IMR-90 (cell line): ENCODE data around the gene FNDC3B. TPM values are rescaled to one million over a fixed set of nuclear protein-coding genes. Genes with fewer than 3 reads are reported as not detected.

ENCODE experiments used
- ATAC-seq: fragments of 200-7000 bp; cut with Tn5 transposase; 2 replicates; pipeline ENCODE4 v1.9.1; 2020; ENCODE audit warnings: low read depth, mild to moderate bottlenecking, moderate library complexity
- BruUV-seq: library from RNA; stranded (reverse); fragments of 400-500 nt; replicated peaks from 2 replicates; lab custom pipeline; 2021; lab: Mats Ljungman, UMichigan
- CTCF ChIA-PET: fragments of 300-600 bp; formaldehyde crosslinking; extraction: SDS; loops from one replicate; lab custom pipeline; 2021; ENCODE audit warnings: antibody characterized with exemption; lab: Yijun Ruan, JAX
- POLR2A ChIA-PET: fragments of 300-600 bp; sonication (Branson Sonifier 250); formaldehyde crosslinking; loops from one replicate; lab custom pipeline; 2022; ENCODE audit warnings: antibody characterized with exemption; ENCODE audit not compliant: unreplicated experiment; lab: Charles Lee
- DNase-seq: peaks from one replicate; pipeline ENCODE4 v3.0.0; 2013
- H2AFZ ChIP-seq: replicated peaks from 2 replicates; pipeline ENCODE3; 2013; ENCODE audit warnings: low read length, mild to moderate bottlenecking; ENCODE audit not compliant: poor library complexity
- H2AK5ac ChIP-seq: 2 replicates; pipeline ENCODE4 v1.6.1; 2013; ENCODE audit warnings: low read depth, low read length, inconsistent platforms
- H2AK9ac ChIP-seq: replicated peaks from 2 replicates; pipeline ENCODE3; 2013; ENCODE audit warnings: mild to moderate bottlenecking, low read depth, low read length, moderate library complexity; ENCODE audit not compliant: poor library complexity
- H2BK120ac ChIP-seq: 2 replicates; pipeline ENCODE4 v1.6.1; 2013; ENCODE audit warnings: low read depth, low read length, inconsistent platforms
- H2BK15ac ChIP-seq: 3 replicates; pipeline ENCODE4 v1.6.1; 2013; ENCODE audit warnings: low read depth, low read length, inconsistent platforms
- H2BK20ac ChIP-seq: 2 replicates; pipeline ENCODE4 v1.6.1; 2013; ENCODE audit warnings: low read depth, mild to moderate bottlenecking, inconsistent platforms, low read length, moderate library complexity
- H2BK5ac ChIP-seq: 2 replicates; pipeline ENCODE4 v1.6.1; 2013; ENCODE audit warnings: mild to moderate bottlenecking, low read depth, low read length, inconsistent platforms; ENCODE audit not compliant: poor library complexity, severe bottlenecking
- H3K14ac ChIP-seq: replicated peaks from 2 replicates; pipeline ENCODE4 v1.6.1; 2013; ENCODE audit warnings: low read depth, low read length, inconsistent platforms
- H3K18ac ChIP-seq: 2 replicates; pipeline ENCODE4 v1.6.1; 2013; ENCODE audit warnings: low read depth, low read length, control low read depth
- H3K23ac ChIP-seq: 2 replicates; pipeline ENCODE4 v1.6.1; 2013; ENCODE audit warnings: low read depth, low read length, inconsistent platforms
- H3K27ac ChIP-seq: 2 replicates; pipeline ENCODE4 v1.5.1; 2013; ENCODE audit warnings: mild to moderate bottlenecking, control low read depth, low read length; ENCODE audit not compliant: insufficient read depth
- H3K27me3 ChIP-seq: 2 replicates; pipeline ENCODE4 v1.6.1; 2013; ENCODE audit warnings: low read length; ENCODE audit not compliant: control insufficient read depth, insufficient read depth
- H3K36me3 ChIP-seq: 2 replicates; pipeline ENCODE4 v1.6.1; 2013; ENCODE audit warnings: low read length, mixed read lengths; ENCODE audit not compliant: control insufficient read depth, insufficient read depth
- H3K4ac ChIP-seq: 2 replicates; pipeline ENCODE4 v1.6.1; 2013; ENCODE audit warnings: low read depth, low read length, inconsistent platforms
- H3K4me1 ChIP-seq: 2 replicates; pipeline ENCODE4 v1.6.1; 2013; ENCODE audit warnings: low read length, mixed read lengths; ENCODE audit not compliant: control insufficient read depth, insufficient read depth
- H3K4me2 ChIP-seq: 2 replicates; pipeline ENCODE4 v1.6.1; 2013; ENCODE audit warnings: low read depth, mild to moderate bottlenecking, control low read depth, low read length, moderate library complexity
- H3K4me3 ChIP-seq: 2 replicates; pipeline ENCODE4 v1.5.1; 2013; ENCODE audit warnings: low read depth, mild to moderate bottlenecking, control low read depth, low read length, moderate library complexity; ENCODE audit not compliant: insufficient read depth
- H3K56ac ChIP-seq: 2 replicates; pipeline ENCODE4 v1.6.1; 2013; ENCODE audit warnings: low read length, inconsistent platforms; ENCODE audit not compliant: insufficient read depth; ENCODE audit errors: extremely low read depth
- H3K79me1 ChIP-seq, 2 experiments: 2 replicates each; pipeline ENCODE4 v1.6.1; 2013; ENCODE audit warnings: low read length in 2 of 2, inconsistent platforms in 1 of 2, low read depth in 1 of 2
- H3K9ac ChIP-seq: 2 replicates; pipeline ENCODE4 v1.6.1; 2013; ENCODE audit warnings: low read depth, low read length, control low read depth
- H3K9me1 ChIP-seq: 2 replicates; pipeline ENCODE4 v1.6.1; 2013; ENCODE audit warnings: low read length, inconsistent platforms; ENCODE audit not compliant: insufficient read depth
- H3K9me3 ChIP-seq: 2 replicates; pipeline ENCODE4 v1.6.1; 2013; ENCODE audit warnings: low read length; ENCODE audit not compliant: control insufficient read depth, insufficient read depth
- H4K20me1 ChIP-seq: 2 replicates; pipeline ENCODE4 v1.6.1; 2013; ENCODE audit warnings: low read length, inconsistent platforms; ENCODE audit not compliant: insufficient read depth
- H4K5ac ChIP-seq: 2 replicates; pipeline ENCODE4 v1.6.1; 2013; ENCODE audit warnings: mild to moderate bottlenecking, low read depth, low read length, control low read depth
- H4K8ac ChIP-seq, 2 experiments: 2 replicates each; pipeline ENCODE4 v1.6.1; 2013; ENCODE audit warnings: low read depth in 2 of 2, low read length in 2 of 2, control low read depth in 1 of 2, inconsistent platforms in 1 of 2
- H4K91ac ChIP-seq: 2 replicates; pipeline ENCODE4 v1.6.1; 2013; ENCODE audit warnings: low read depth, low read length, inconsistent platforms; ENCODE audit not compliant: insufficient read depth
- BHLHE40 ChIP-seq: fragments of 150-350 bp; IDR thresholded peaks from 2 replicates; pipeline ENCODE4 v1.6.1; 2016; ENCODE audit warnings: mild to moderate bottlenecking, low read depth, low read length
- CHD1 ChIP-seq: IDR thresholded peaks from 2 replicates; pipeline ENCODE4 v1.6.1; 2012; ENCODE audit warnings: low read depth, low read length, improper control_type of control experiment
- CTCF ChIP-seq: conservative IDR thresholded peaks from 2 replicates; pipeline ENCODE4 v1.5.1; 2012; ENCODE audit warnings: mild to moderate bottlenecking, low read depth, low read length, improper control_type of control experiment
- MAFK ChIP-seq: IDR thresholded peaks from 2 replicates; pipeline ENCODE4 v1.6.1; 2012; ENCODE audit warnings: low read depth, low read length, improper control_type of control experiment
- MAZ ChIP-seq: IDR thresholded peaks from 2 replicates; pipeline ENCODE4 v1.6.1; 2012; ENCODE audit warnings: low read depth, mild to moderate bottlenecking, low read length, improper control_type of control experiment, moderate library complexity, borderline replicate concordance
- MXI1 ChIP-seq: IDR thresholded peaks from 2 replicates; pipeline ENCODE4 v1.6.1; 2012; ENCODE audit warnings: low read depth, mild to moderate bottlenecking, low read length, moderate library complexity, borderline replicate concordance
- NFE2L2 ChIP-seq: fragments of 150-350 bp; IDR thresholded peaks from 2 replicates; pipeline ENCODE4 v1.6.1; 2016; ENCODE audit warnings: low read depth, mild to moderate bottlenecking, low read length
- RCOR1 ChIP-seq: IDR thresholded peaks from 2 replicates; pipeline ENCODE4 v1.6.1; 2012; ENCODE audit warnings: mild to moderate bottlenecking, low read length, improper control_type of control experiment; ENCODE audit not compliant: insufficient replicate concordance
- RFX5 ChIP-seq: IDR thresholded peaks from 2 replicates; pipeline ENCODE4 v1.8.0; 2012; ENCODE audit warnings: low read depth, mild to moderate bottlenecking, low read length, moderate library complexity
- SMC3 ChIP-seq: fragments of 150-350 bp; IDR thresholded peaks from 2 replicates; pipeline ENCODE4 v1.6.1; 2016; ENCODE audit warnings: low read depth, mild to moderate bottlenecking, antibody characterized with exemption, low read length, moderate library complexity
- WGBS, 2 experiments: methylation state at CpG; one replicate each; pipeline versions ENCODE4 v1.1.5 to v1.1.7; 2013; ENCODE audit warnings: missing lambda C conversion rate in 2 of 2; ENCODE audit not compliant: insufficient read length in 1 of 2; ENCODE audit errors: extremely low coverage in 2 of 2; 5-methylcytosine and 5-hydroxymethylcytosine counted together
- dilution Hi-C: fragments of 300-500 bp; cut with HindIII; formaldehyde crosslinking; loops from one replicate; pipeline ENCODE4 v1.14.3; 2018; ENCODE audit warnings: low sequenced_read_pairs; ENCODE audit not compliant: unreplicated experiment
- in situ Hi-C: fragments of 300-500 bp; cut with MboI; formaldehyde crosslinking; loops from 3 replicates; pipeline ENCODE4 v1.14.3; 2019; ENCODE audit warnings: low sequenced_read_pairs, inconsistent platforms, mixed read lengths
- intact Hi-C: fragments of 100-400 bp; cut with micrococcal nuclease; formaldehyde crosslinking; loops from 2 replicates; pipeline ENCODE4 v1.10.0; 2022
- polyA plus RNA-seq, 3 experiments: library from polyadenylated mRNA; depleted of rRNA; stranded (reverse); fragments of >200 nt; gene quantifications; 2 replicates each; pipeline ENCODE4 v1.2.3, GENCODE V29; 2012; ENCODE audit warnings: low replicate concordance in 1 of 3
- total RNA-seq: library from RNA; depleted of rRNA; stranded (reverse); fragments of >200 nt; gene quantifications from 2 replicates; pipeline ENCODE4 v1.2.3, GENCODE V29; 2012

FNDC3B gene
- total and polyA plus RNA-seq, 2 of the 4 experiments (the other 2 are of a cell fraction), result 23.9 to 150 TPM

GRCh38 chr3:172222478-172223071 is 183.2 kb downstream of the FNDC3B start:
- no peak overlapping the region for H3K56ac ChIP-seq
- no peak overlapping the region for H3K4me3 ChIP-seq
- no peak overlapping the region for H2AFZ ChIP-seq
- no peak overlapping the region for H3K9ac ChIP-seq
- H3K9me1 ChIP-seq, result peaks cover 32% of the 10 kb centered on the region
- TF ChIP-seq NFE2L2, result no peak
- no peak for TF ChIP-seq CHD1
- no peak for TF ChIP-seq MAFK
- TF ChIP-seq SMC3, result no peak
- TF ChIP-seq RCOR1, result no peak
- TF ChIP-seq BHLHE40, result no peak
- no peak for TF ChIP-seq CTCF
- TF ChIP-seq RFX5, result no peak
- TF ChIP-seq MXI1, result no peak
- no peak for TF ChIP-seq MAZ
- peak overlapping the region; percentile 11; the same call in 1 of the 2 replicates for H2BK20ac ChIP-seq
- no CpG with 5 or more reads among the region's 10 CpGs for WGBS, 2 experiments
- no TSS peak for BruUV-seq
- no peak overlapping the region for H2AK9ac ChIP-seq
- H2AK5ac ChIP-seq, result peak overlapping the region; percentile 10; the same call in 1 of the 2 replicates
- peak overlapping the region; percentile 20; the same call in 2 of the 3 replicates for H2BK15ac ChIP-seq
- no peak for DNase-seq
- no peak overlapping the region for H4K5ac ChIP-seq
- no peaks in the 10 kb centered on the region for H3K9me3 ChIP-seq
- 0 out of 2 replicates have a peak overlapping the region, but pooled peaks have one; percentile 13 for H2BK120ac ChIP-seq
- H4K91ac ChIP-seq, result peak overlapping the region; percentile 11; the same call in 1 of the 2 replicates
- no peak overlapping the region; the same call in 1 of the 2 replicates for H3K14ac ChIP-seq
- in situ Hi-C loops, result no loop called here
- CTCF ChIA-PET, result no interaction called here
- peaks cover 30 to 85% of the 10 kb centered on the region in 2 experiments for H3K79me1 ChIP-seq
- intact Hi-C loops, result no loop called here
- H2BK5ac ChIP-seq, result no peak overlapping the region
- H3K27me3 ChIP-seq, result no peaks in the 10 kb centered on the region
- no peak overlapping the region for H3K18ac ChIP-seq
- H4K20me1 ChIP-seq, result peaks cover 85% of the 10 kb centered on the region
- H3K23ac ChIP-seq, result peak overlapping the region; percentile 25; the same call in 1 of the 2 replicates
- dilution Hi-C loops, result no loop called here
- POLR2A ChIA-PET, result no interaction called here
- ATAC-seq, result no peak
- H3K36me3 ChIP-seq, result peaks cover 8% of the 10 kb centered on the region
- no peak overlapping the region for H3K4me2 ChIP-seq
- H3K27ac ChIP-seq, result no peak overlapping the region
- H3K4ac ChIP-seq, result peak overlapping the region; percentile 31
- H4K8ac ChIP-seq, result no peak overlapping the region
- peaks cover 17% of the 10 kb centered on the region for H3K4me1 ChIP-seq
